GM12864 (cell line): ENCODE results near the gene CPA3.

ENCODE experiments used
- DNase-seq: peaks from one replicate; pipeline ENCODE4 v3.0.0-alpha.2; 2011; ENCODE audit warnings: low read depth
- H3K4me3 ChIP-seq: 2 replicates; pipeline ENCODE4 v1.5.1; 2011; ENCODE audit warnings: mild to moderate bottlenecking, low read depth, low read length, control low read depth
- CTCF ChIP-seq: IDR thresholded peaks from 2 replicates; pipeline ENCODE4 v1.5.1; 2011; ENCODE audit warnings: low read depth, mild to moderate bottlenecking, moderate library complexity, low read length, control low read depth, inconsistent platforms; ENCODE audit errors: missing control alignments

Gene CPA3

GRCh38 chr3:148911592-148911991 lies 46.5 kb downstream of the CPA3 start:
- TF ChIP-seq CTCF, result no peak
- no peak for DNase-seq
- H3K4me3 ChIP-seq, result no peak overlapping the region

- DNase-seq, result no peak
- H3K4me3 ChIP-seq, result no peak overlapping the region
- no peak for TF ChIP-seq CTCF
Measured at GRCh38 chr3:148914936-148915690, 50.0 kb downstream of the CPA3 start.

- DNase-seq, result no peak
- H3K4me3 ChIP-seq, result no peak overlapping the region
- no peak for TF ChIP-seq CTCF
Measured at GRCh38 chr3:148916132-148916531, 51.0 kb downstream of the CPA3 start.

- no peak overlapping the region for H3K4me3 ChIP-seq
- TF ChIP-seq CTCF, result no peak
- no peak for DNase-seq
Measured at GRCh38 chr3:148922467-148922866, 57.4 kb downstream of the CPA3 start.

GRCh38 chr3:148923592-148923991 lies 58.5 kb downstream of the CPA3 start:
- no peak for DNase-seq
- no peak for TF ChIP-seq CTCF
- no peak overlapping the region for H3K4me3 ChIP-seq

GRCh38 chr3:148924562-148924961 lies 59.5 kb downstream of the CPA3 start:
- no peak overlapping the region for H3K4me3 ChIP-seq
- DNase-seq, result no peak
- no peak for TF ChIP-seq CTCF

GRCh38 chr3:148925845-148926244 lies 60.7 kb downstream of the CPA3 start:
- DNase-seq, result no peak
- no peak overlapping the region for H3K4me3 ChIP-seq
- TF ChIP-seq CTCF, result no peak
